ENCODE data around the gene ZFC3H1. TPM values are rescaled to one million over a fixed set of nuclear protein-coding genes. Genes with fewer than 3 reads are reported as not detected.
A peak's percentile ranks its signal among the peaks of the same experiment; 100 is the strongest.
"Not testable (repeated sequence)": the region's sequence is repeated elsewhere in the genome, so short reads cannot be mapped to it uniquely, and the experiment has no call there.

The ZFC3H1 gene
- total RNA-seq, 3 donors from 2014 or later, result 79.2 to 92.9 (median 88.5) TPM

DNA sequence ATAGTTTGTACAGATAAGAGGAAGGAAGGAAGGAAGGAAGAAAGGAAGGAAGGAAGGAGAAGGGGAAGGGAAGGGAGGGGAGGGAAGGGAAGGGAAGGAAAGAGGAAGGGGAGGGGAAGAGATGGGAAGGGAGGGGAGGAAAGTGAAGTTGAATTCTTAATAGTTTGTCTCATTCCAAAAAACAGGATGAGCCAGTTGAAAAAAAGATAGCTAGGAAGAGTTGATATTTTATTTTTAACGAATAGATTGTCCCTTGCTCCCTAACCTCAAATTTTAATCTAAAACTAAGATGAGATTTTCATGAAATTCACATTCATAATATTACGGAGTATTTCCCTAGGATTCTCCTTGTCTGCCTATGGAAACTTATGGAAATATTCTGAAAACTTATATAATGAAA lies 80.7 kb downstream of the ZFC3H1 start:
- no peaks in the 10 kb centered on the region for H3K9me3 ChIP-seq
- H3K27me3 ChIP-seq, result no peaks in the 10 kb centered on the region
- no peaks in the 10 kb centered on the region for H3K4me1 ChIP-seq
- H3K27ac ChIP-seq, result no peak overlapping the region
- H3K36me3 ChIP-seq, result no peaks in the 10 kb centered on the region
- no peak for TF ChIP-seq CTCF (IDR thresholded peaks at IDR 0.05)
- TF ChIP-seq POLR2A (IDR thresholded peaks at IDR 0.05), result no peak
- no peak for TF ChIP-seq POLR2AphosphoS5 (IDR thresholded peaks at IDR 0.05)
- no peak for DNase-seq (ENCODE audit: low spot score in 2 of 2)
- intact Hi-C loops (cut with DNase I; ENCODE audit: low total_unique reads), result no loop called here
- no peak overlapping the region for H3K4me3 ChIP-seq

- Histone ChIP-seq H3K27me3 (no peaks in the 10 kb centered on the region), H3K36me3 (no peaks in the 10 kb centered on the region), H3K9me3 (no peaks in the 10 kb centered on the region), H3K4me3 (no peak overlapping the region), H3K27ac (no peak overlapping the region), H3K4me1 (no peaks in the 10 kb centered on the region)
- intact Hi-C loops (cut with DNase I; ENCODE audit: low total_unique reads), result no loop called here
- DNase-seq (ENCODE audit: low spot score in 2 of 2), result peak in 1 of 2 donors; percentile 29
- TF ChIP-seq POLR2A (IDR thresholded peaks at IDR 0.05) (no peak), POLR2AphosphoS5 (IDR thresholded peaks at IDR 0.05) (no peak), CTCF (IDR thresholded peaks at IDR 0.05) (no peak)
Observed at GRCh38 chr12:71581206-71581605, 82.4 kb downstream of the ZFC3H1 start.

DNA sequence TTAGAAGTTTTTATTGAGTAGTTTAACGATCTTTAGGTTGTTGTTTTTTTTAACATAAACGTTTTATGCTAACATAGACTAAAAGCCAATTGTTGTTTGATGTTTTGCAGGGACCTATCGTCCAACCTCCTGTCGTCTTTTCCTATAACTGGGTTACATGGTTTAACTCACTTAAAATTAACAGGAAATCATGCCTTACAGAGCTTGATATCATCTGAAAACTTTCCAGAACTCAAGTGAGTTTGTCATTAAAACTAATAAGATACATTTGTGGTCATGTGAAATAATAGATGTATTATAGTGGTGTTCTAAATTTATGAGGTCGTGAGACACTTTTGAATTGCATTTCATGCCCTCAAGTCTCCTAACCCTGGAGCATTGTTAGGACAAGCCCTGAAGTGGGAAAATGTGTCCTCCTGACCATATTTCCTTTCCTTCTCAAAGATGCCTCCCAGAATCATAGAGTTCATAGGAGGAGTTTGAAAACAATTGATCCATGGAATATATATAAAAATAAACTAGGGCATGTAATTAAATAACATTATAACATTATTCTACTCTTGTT lies 84.9 kb downstream of the ZFC3H1 start:
- intact Hi-C loops (cut with DNase I; ENCODE audit: low total_unique reads), result no loop called here
- DNase-seq (ENCODE audit: low spot score in 2 of 2), result no peak
- no peak overlapping the region for H3K4me3 ChIP-seq
- no peaks in the 10 kb centered on the region for H3K36me3 ChIP-seq
- no peaks in the 10 kb centered on the region for H3K27me3 ChIP-seq
- H3K4me1 ChIP-seq, result no peaks in the 10 kb centered on the region
- no peaks in the 10 kb centered on the region for H3K9me3 ChIP-seq
- no peak for TF ChIP-seq CTCF (IDR thresholded peaks at IDR 0.05)
- TF ChIP-seq POLR2A (IDR thresholded peaks at IDR 0.05), result no peak
- no peak for TF ChIP-seq POLR2AphosphoS5 (IDR thresholded peaks at IDR 0.05)
- no peak overlapping the region for H3K27ac ChIP-seq

DNA sequence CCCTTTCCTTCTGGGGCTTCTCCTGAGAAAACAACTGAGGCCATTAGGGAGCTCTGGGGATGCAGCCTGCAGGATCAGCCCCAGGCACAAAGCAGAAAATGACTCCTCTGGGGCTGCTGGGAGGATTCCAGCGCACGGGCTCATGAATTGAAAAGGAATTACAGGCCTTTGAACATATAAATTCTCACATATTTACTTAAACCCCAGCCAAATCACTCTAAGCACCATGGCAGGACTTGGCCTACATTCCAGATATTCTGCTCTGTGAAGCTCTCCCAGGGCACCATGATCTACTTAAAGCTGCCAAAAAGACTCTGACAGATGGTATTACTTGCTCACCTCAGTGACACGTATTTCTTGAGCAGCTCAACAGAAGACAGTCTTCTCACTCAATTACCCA lies 87.2 kb downstream of the ZFC3H1 start:
- H3K9me3 ChIP-seq, result no peaks in the 10 kb centered on the region
- H3K4me1 ChIP-seq, result no peaks in the 10 kb centered on the region
- no peak for DNase-seq (ENCODE audit: low spot score in 2 of 2)
- no peaks in the 10 kb centered on the region for H3K36me3 ChIP-seq
- TF ChIP-seq POLR2AphosphoS5 (IDR thresholded peaks at IDR 0.05) (no peak), CTCF (IDR thresholded peaks at IDR 0.05) (no peak), POLR2A (IDR thresholded peaks at IDR 0.05) (no peak)
- no peaks in the 10 kb centered on the region for H3K27me3 ChIP-seq
- intact Hi-C loops (cut with DNase I; ENCODE audit: low total_unique reads), result no loop called here
- H3K27ac ChIP-seq, result no peak overlapping the region
- no peak overlapping the region for H3K4me3 ChIP-seq

- H3K9me3 ChIP-seq; intact Hi-C loops (cut with DNase I; ENCODE audit: low total_unique reads); H3K27me3 ChIP-seq; H3K4me1 ChIP-seq; H3K36me3 ChIP-seq; DNase-seq (ENCODE audit: low spot score in 2 of 2); H3K27ac ChIP-seq; H3K4me3 ChIP-seq: not testable (repeated sequence)
Observed at GRCh38 chr12:71569885-71570284, 93.8 kb downstream of the ZFC3H1 start.

GRCh38 chr12:71567537-71567936 lies 96.1 kb downstream of the ZFC3H1 start:
- Histone ChIP-seq H3K9me3 (no peaks in the 10 kb centered on the region), H3K27ac (no peak overlapping the region)
- no peak for DNase-seq (ENCODE audit: low spot score in 2 of 2)

More at GRCh38 chr12:71567537-71567936, 96.1 kb downstream of the ZFC3H1 start:
- Histone ChIP-seq H3K27me3 (no peaks in the 10 kb centered on the region), H3K36me3 (no peaks in the 10 kb centered on the region), H3K4me3 (no peak overlapping the region), H3K4me1 (no peaks in the 10 kb centered on the region)
- no peak for TF ChIP-seq CTCF (IDR thresholded peaks at IDR 0.05)
- no peak for TF ChIP-seq POLR2AphosphoS5 (IDR thresholded peaks at IDR 0.05)
- TF ChIP-seq POLR2A (IDR thresholded peaks at IDR 0.05), result no peak
- intact Hi-C loops (cut with DNase I; ENCODE audit: low total_unique reads), result no loop called here

All from breast epithelium (tissue), 4 donors.